HepG2 (cell line): ENCODE measurements around the gene COL8A2. TPM values are rescaled to one million over a fixed set of nuclear protein-coding genes. Genes with fewer than 3 reads are reported as not detected.

Experiments
- ATAC-seq: fragments of 200-7000 bp; cut with Tn5 transposase; 3 replicates; pipeline ENCODE4 v1.9.1; 2020; ENCODE audit warnings: mild to moderate bottlenecking, moderate library complexity
- BruUV-seq: library from RNA; stranded (reverse); fragments of 400-500 nt; replicated peaks from 2 replicates; lab custom pipeline; 2021; lab: Mats Ljungman, UMichigan
- CTCF ChIA-PET: fragments of 300-600 bp; formaldehyde crosslinking; extraction: SDS; loops from one replicate; lab custom pipeline; 2021; ENCODE audit warnings: low total read pairs, inconsistent platforms, low intra/inter-chr PET ratio; lab: Yijun Ruan, JAX
- POLR2A ChIA-PET: fragments of 350-600 bp; sonication (Branson Sonifier 250); formaldehyde crosslinking; loops from one replicate; lab custom pipeline; 2020; ENCODE audit warnings: antibody characterized with exemption, inconsistent platforms; lab: Yijun Ruan, JAX
- DNase-seq: peaks from one replicate; pipeline ENCODE4 v3.0.0-alpha.2; 2015; ENCODE audit warnings: low spot score
- FAIRE-seq: peaks from 3 replicates; lab custom pipeline; 2011; peaks lifted over from hg19 to GRCh38; lab: Jason Lieb, UNC
- H2AFZ ChIP-seq: one replicate; pipeline ENCODE4 v1.6.1; 2011; ENCODE audit warnings: low read length, inconsistent platforms
- H3K27ac ChIP-seq: fragments of 300-600 bp; 3 replicates; pipeline ENCODE4 v1.8.0; 2011; ENCODE audit warnings: mixed run types, mild to moderate bottlenecking, mixed read lengths, low read length, inconsistent platforms; ENCODE audit not compliant: insufficient read depth; ENCODE audit errors: extremely low read length
- H3K27me3 ChIP-seq, 2 experiments: fragments of 200-600 bp in 1 of 2; 2 replicates in 1 of 2; 3 replicates in 1 of 2; pipeline versions ENCODE4 v1.6.0 to v1.8.0; 2011; ENCODE audit warnings: low read length in 2 of 2, mild to moderate bottlenecking in 2 of 2, moderate library complexity in 2 of 2, inconsistent platforms in 1 of 2; ENCODE audit not compliant: insufficient read depth in 2 of 2, control insufficient read depth in 1 of 2
- H3K36me3 ChIP-seq, 2 experiments: fragments of 200-600 bp in 1 of 2; replicated peaks in 1 of 2; 2 replicates in 1 of 2; 3 replicates in 1 of 2; pipeline versions ENCODE4 v1.5.1 to v1.8.0; 2011; ENCODE audit warnings: low read length in 2 of 2, inconsistent platforms in 1 of 2; ENCODE audit not compliant: insufficient read depth in 2 of 2, control insufficient read depth in 1 of 2
- H3K4me1 ChIP-seq: 2 replicates; pipeline ENCODE4 v1.5.1; 2012; ENCODE audit warnings: low read length, inconsistent platforms; ENCODE audit not compliant: insufficient read depth
- H3K4me2 ChIP-seq: 2 replicates; pipeline ENCODE4 v1.6.0; 2011; ENCODE audit warnings: low read depth, low read length, inconsistent platforms
- H3K4me3 ChIP-seq, 3 experiments: fragments of 200-600 bp in 1 of 3; sonication (generic), shearing (Covaris generic) in 1 of 3; replicated peaks in 1 of 3; 2 replicates each; pipeline ENCODE4 v1.5.1; 2011 to 2016; ENCODE audit warnings: low read length in 3 of 3, inconsistent platforms in 2 of 3, low read depth in 2 of 3, mild to moderate bottlenecking in 2 of 3, control low read depth in 1 of 3, mixed read lengths in 1 of 3; ENCODE audit not compliant: insufficient read depth in 1 of 3
- H3K79me2 ChIP-seq: one replicate; pipeline ENCODE4 v1.6.1; 2011; ENCODE audit warnings: low read length, inconsistent platforms; ENCODE audit not compliant: insufficient read depth
- H3K9ac ChIP-seq: 2 replicates; pipeline ENCODE4 v1.6.0; 2011; ENCODE audit warnings: mild to moderate bottlenecking, low read depth, low read length, inconsistent platforms; ENCODE audit not compliant: insufficient read depth
- H3K9me3 ChIP-seq: 2 replicates; pipeline ENCODE4 v1.5.1; 2012; ENCODE audit warnings: mild to moderate bottlenecking, low read length
- H4K20me1 ChIP-seq: 2 replicates; pipeline ENCODE4 v1.6.0; 2011; ENCODE audit warnings: inconsistent platforms, mild to moderate bottlenecking, low read length, moderate library complexity; ENCODE audit not compliant: insufficient read depth
- DNMT3B ChIP-seq: conservative IDR thresholded peaks from 2 replicates; pipeline ENCODE4 v1.6.1; 2016; ENCODE audit warnings: missing biosample characterization, control low read depth
- SALL2 ChIP-seq: sonication (generic); formaldehyde crosslinking; IDR thresholded peaks from 2 replicates; pipeline ENCODE4 v1.8.1; 2023; ENCODE audit warnings: mild to moderate bottlenecking, missing genetic modification reagents, inconsistent platforms
- WIZ ChIP-seq: sonication (generic); formaldehyde crosslinking; IDR thresholded peaks from 2 replicates; pipeline ENCODE4 v1.5.1; 2020; ENCODE audit warnings: mild to moderate bottlenecking, missing genetic modification reagents
- ZBTB3 ChIP-seq: sonication (generic); formaldehyde crosslinking; IDR thresholded peaks from 2 replicates; pipeline ENCODE4 v1.4.0; 2020; ENCODE audit warnings: low read depth, mild to moderate bottlenecking, moderate library complexity, missing genetic modification reagents, borderline replicate concordance
- ZNF235 ChIP-seq: sonication (generic); formaldehyde crosslinking; IDR thresholded peaks from 2 replicates; pipeline ENCODE4 v1.8.1; 2023; ENCODE audit warnings: mild to moderate bottlenecking, missing genetic modification reagents, borderline replicate concordance
- ZNF264 ChIP-seq: sonication (generic); formaldehyde crosslinking; IDR thresholded peaks from 2 replicates; pipeline ENCODE4 v1.4.0; 2020; ENCODE audit warnings: missing genetic modification reagents
- ZNF33A ChIP-seq: sonication (generic); formaldehyde crosslinking; IDR thresholded peaks from 2 replicates; pipeline ENCODE4 v1.5.1; 2020; ENCODE audit warnings: missing genetic modification reagents, mild to moderate bottlenecking, moderate library complexity, borderline replicate concordance
- ZNF510 ChIP-seq: sonication (generic); formaldehyde crosslinking; IDR thresholded peaks from 2 replicates; pipeline ENCODE4 v1.4.0; 2020; ENCODE audit warnings: low read depth, mild to moderate bottlenecking, missing genetic modification reagents
- ZZZ3 ChIP-seq: sonication (generic); formaldehyde crosslinking; IDR thresholded peaks from 2 replicates; pipeline ENCODE4 v1.4.0; 2020; ENCODE audit warnings: missing genetic modification reagents, mild to moderate bottlenecking, borderline replicate concordance
- WGBS: methylation state at CpG from one replicate; pipeline ENCODE4 v1.1.6; 2017; ENCODE audit warnings: low lambda C conversion rate; 5-methylcytosine and 5-hydroxymethylcytosine counted together
- in situ Hi-C: cut with HindIII; loops from 2 replicates; pipeline ENCODE4 v1.10.0; 2017; ENCODE audit warnings: low pct_unique_long_range_greater_than_20kb; ENCODE audit not compliant: extremely low pct_ligation_motif_present
- intact Hi-C: fragments of 100-400 bp; cut with micrococcal nuclease; formaldehyde crosslinking; loops from one replicate; pipeline ENCODE4 v1.10.0; 2022; ENCODE audit not compliant: unreplicated experiment
- polyA plus RNA-seq, 8 experiments: library from polyadenylated mRNA; depleted of rRNA in 3 of 8; stranded (reverse) in 7 of 8; unstranded in 1 of 8; fragments of >200 nt; fragmentation: Illumina TruSeq in 4 of 8; extraction: Trizol in 4 of 8; gene quantifications; 2 replicates each; pipeline versions ENCODE4 v1.2.1 to v1.2.3, GENCODE V29; 2011 to 2016; ENCODE audit warnings: low read depth in 4 of 8, missing spikeins in 1 of 8, mixed read lengths in 1 of 8; ENCODE audit not compliant: insufficient read depth in 1 of 8
- total RNA-seq, 5 experiments: library from RNA; depleted of rRNA; stranded (reverse); fragments of >200 nt; fragmentation: Illumina TruSeq; extraction: Trizol; gene quantifications; 2 replicates each; pipeline ENCODE4 v1.2.3, GENCODE V29; 2016; ENCODE audit warnings: low read depth in 1 of 5
- TF ChIP-seq, protein P1 (sequence below): sonication (generic); formaldehyde crosslinking; IDR thresholded peaks from 2 replicates; pipeline ENCODE4 v1.4.0; 2020; ENCODE audit warnings: low read depth, mild to moderate bottlenecking, missing genetic modification reagents
- TF ChIP-seq, protein P2 (sequence below): sonication (generic); formaldehyde crosslinking; IDR thresholded peaks from 2 replicates; pipeline ENCODE4 v1.4.0; 2020; ENCODE audit warnings: low read depth, mild to moderate bottlenecking, missing genetic modification reagents

Gene COL8A2
- total and polyA plus RNA-seq, 2 of the 13 experiments (the other 11 are each of a cell fraction or from before 2014, with no cell fraction given): 0.13 to 0.24 TPM

DNA sequence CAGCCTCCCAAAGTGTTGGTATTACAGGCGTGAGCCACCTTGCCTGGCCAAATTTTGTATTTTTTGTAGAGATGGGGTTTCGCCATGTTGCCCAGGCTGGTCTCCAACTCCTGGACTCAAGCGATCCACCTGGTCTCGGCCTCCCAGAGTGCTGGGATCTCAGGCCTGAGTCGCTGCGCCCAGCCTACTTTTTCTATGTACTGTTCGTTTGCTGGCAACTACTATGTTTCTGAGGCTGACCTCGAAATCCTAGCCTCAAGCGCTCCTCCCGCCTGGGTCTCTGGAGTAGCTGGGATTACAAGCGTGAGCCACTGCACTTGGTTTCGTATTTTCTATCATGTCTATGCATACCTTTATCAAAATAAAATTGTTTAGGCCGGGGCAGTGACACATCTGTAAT, 41.8 kb downstream of the COL8A2 start:
- CTCF ChIA-PET: no interaction called here

DNA sequence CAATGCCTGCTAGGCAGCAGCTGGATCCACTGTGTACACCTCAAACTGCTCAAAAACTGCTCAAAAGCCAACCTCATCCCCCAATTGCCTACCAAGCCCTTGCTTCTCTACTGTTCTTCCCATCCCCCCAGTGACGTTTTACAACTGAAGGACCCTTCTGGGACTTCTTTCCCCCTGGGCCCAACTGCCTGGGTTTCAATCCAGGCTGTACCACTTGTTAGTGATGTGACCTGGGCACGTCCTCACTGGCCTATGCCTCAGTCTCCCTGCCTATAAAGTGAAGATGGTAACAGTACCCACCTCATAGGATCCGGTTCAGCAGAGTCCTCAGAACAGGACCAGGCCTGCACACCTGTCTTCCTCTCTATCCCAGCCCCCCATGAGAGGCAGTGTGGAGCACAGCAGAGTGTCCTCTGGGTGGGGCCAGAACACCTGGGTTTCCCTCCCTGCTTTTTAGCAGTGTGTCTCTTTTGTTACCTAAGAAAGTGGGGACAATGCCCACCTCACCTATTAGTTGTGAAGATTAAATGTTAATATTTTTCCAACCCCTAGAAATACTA, 43.0 kb downstream of the COL8A2 start:
- no peak overlapping the region for H2AFZ ChIP-seq
- no peaks in the 10 kb centered on the region for H3K36me3 ChIP-seq
- H3K27ac ChIP-seq: no peak overlapping the region
- POLR2A ChIA-PET: no interaction called here
- WGBS: 0% methylated on average over 3 of the region's 3 CpGs
- in situ Hi-C loops (no loop called here), intact Hi-C loops (no loop called here)
- no peak overlapping the region for H3K4me3 ChIP-seq
- TF ChIP-seq, protein P1, sequence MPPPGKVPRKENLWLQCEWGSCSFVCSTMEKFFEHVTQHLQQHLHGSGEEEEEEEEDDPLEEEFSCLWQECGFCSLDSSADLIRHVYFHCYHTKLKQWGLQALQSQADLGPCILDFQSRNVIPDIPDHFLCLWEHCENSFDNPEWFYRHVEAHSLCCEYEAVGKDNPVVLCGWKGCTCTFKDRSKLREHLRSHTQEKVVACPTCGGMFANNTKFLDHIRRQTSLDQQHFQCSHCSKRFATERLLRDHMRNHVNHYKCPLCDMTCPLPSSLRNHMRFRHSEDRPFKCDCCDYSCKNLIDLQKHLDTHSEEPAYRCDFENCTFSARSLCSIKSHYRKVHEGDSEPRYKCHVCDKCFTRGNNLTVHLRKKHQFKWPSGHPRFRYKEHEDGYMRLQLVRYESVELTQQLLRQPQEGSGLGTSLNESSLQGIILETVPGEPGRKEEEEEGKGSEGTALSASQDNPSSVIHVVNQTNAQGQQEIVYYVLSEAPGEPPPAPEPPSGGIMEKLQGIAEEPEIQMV (CRISPR knock-in tag): no peak
- H4K20me1 ChIP-seq: no peaks in the 10 kb centered on the region
- no peak for ATAC-seq
- H3K9me3 ChIP-seq: no peaks in the 10 kb centered on the region
- H3K4me2 ChIP-seq: no peak overlapping the region
- H3K9ac ChIP-seq: no peak overlapping the region
- CTCF ChIA-PET: no interaction called here
- no peaks in the 10 kb centered on the region for H3K79me2 ChIP-seq
- FAIRE-seq: no peak
- BruUV-seq: no TSS peak
- 0 out of 2 replicates have a peak, but pooled peaks cover 7% of the 10 kb centered on the region for H3K4me1 ChIP-seq
- peaks cover 0 to 2% of the 10 kb centered on the region in 2 experiments; a peak in 1 of 5 replicates for H3K27me3 ChIP-seq
- DNase-seq: no peak

More for the DNA sequence above, 41.8 kb downstream of the COL8A2 start:
- 72% methylated on average over 13 of the region's 13 CpGs for WGBS
- Histone ChIP-seq H3K4me3 (peak overlapping the region in 1 of 3 experiments; percentile 65; a peak in 1 of 6 replicates), H3K4me2 (peak overlapping the region; percentile 64; the same call in 1 of the 2 replicates), H4K20me1 (no peaks in the 10 kb centered on the region), H3K9me3 (no peaks in the 10 kb centered on the region), H3K36me3 (no peaks in the 10 kb centered on the region), H2AFZ (no peak overlapping the region), H3K27ac (no peak overlapping the region), H3K4me1 (peaks cover 14% of the 10 kb centered on the region; the same call in 1 of the 2 replicates), H3K27me3 (peaks cover 0 to 2% of the 10 kb centered on the region in 2 experiments; a peak in 1 of 5 replicates), H3K79me2 (no peaks in the 10 kb centered on the region), H3K9ac (no peak overlapping the region)
- TF ChIP-seq ZNF264 (CRISPR knock-in tag) (no peak), WIZ (CRISPR knock-in tag) (no peak), DNMT3B (CRISPR knock-in tag) (no peak), ZBTB3 (CRISPR knock-in tag) (no peak), ZZZ3 (CRISPR knock-in tag) (no peak), ZNF33A (CRISPR knock-in tag) (no peak), SALL2 (CRISPR knock-in tag) (no peak), ZNF235 (CRISPR knock-in tag) (no peak), ZNF510 (CRISPR knock-in tag) (no peak)
- TF ChIP-seq, protein P2, sequence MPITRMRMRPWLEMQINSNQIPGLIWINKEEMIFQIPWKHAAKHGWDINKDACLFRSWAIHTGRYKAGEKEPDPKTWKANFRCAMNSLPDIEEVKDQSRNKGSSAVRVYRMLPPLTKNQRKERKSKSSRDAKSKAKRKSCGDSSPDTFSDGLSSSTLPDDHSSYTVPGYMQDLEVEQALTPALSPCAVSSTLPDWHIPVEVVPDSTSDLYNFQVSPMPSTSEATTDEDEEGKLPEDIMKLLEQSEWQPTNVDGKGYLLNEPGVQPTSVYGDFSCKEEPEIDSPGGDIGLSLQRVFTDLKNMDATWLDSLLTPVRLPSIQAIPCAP (CRISPR knock-in tag): no peak
- ATAC-seq: no peak
- intact Hi-C loops (no loop called here), in situ Hi-C loops (no loop called here)
- no peak for FAIRE-seq
- BruUV-seq: no TSS peak
- POLR2A ChIA-PET: no interaction called here
- no peak for DNase-seq
